A549 (cell line): Measurements from ENCODE around the gene PACS2. TPM values are rescaled to one million over a fixed set of nuclear protein-coding genes. Genes with fewer than 3 reads are reported as not detected.

ENCODE experiments used
- ATAC-seq, 2 experiments: fragments of 200-7000 bp in 1 of 2; fragments of >200 bp in 1 of 2; cut with Nextera tagmentation in 1 of 2; cut with Tn5 transposase in 1 of 2; 3 replicates each; pipeline versions ENCODE4 v1.8.0 to v1.9.1; 2018 to 2020; ENCODE audit warnings: mild to moderate bottlenecking in 1 of 2, moderate library complexity in 1 of 2
- CTCF ChIA-PET: fragments of 300-600 bp; sonication (Branson Sonifier 250); formaldehyde crosslinking; extraction: SDS; loops from one replicate; lab custom pipeline; 2021; ENCODE audit warnings: antibody characterized with exemption, inconsistent platforms; lab: Yijun Ruan, JAX
- POLR2A ChIA-PET: fragments of 350-600 bp; formaldehyde crosslinking; extraction: SDS; loops from one replicate; lab custom pipeline; 2021; ENCODE audit warnings: antibody characterized with exemption, inconsistent platforms; lab: Yijun Ruan, JAX
- DNase-seq, 2 experiments: peaks; one replicate each; pipeline versions ENCODE4 v3.0.0 to v3.0.0-alpha.2; 2011 to 2016; ENCODE audit warnings: low read depth in 1 of 2, low spot score in 1 of 2
- FAIRE-seq: peaks from 2 replicates; lab custom pipeline; 2011; peaks lifted over from hg19 to GRCh38; lab: Jason Lieb, UNC
- H3K27ac ChIP-seq, 2 experiments: fragments of >200 bp; sonication (Bioruptor Twin); formaldehyde crosslinking; 3 replicates each; pipeline ENCODE4 v1.5.1; 2016 to 2017
- H3K4me1 ChIP-seq: fragments of >200 bp; sonication (Bioruptor Twin); formaldehyde crosslinking; 3 replicates; pipeline ENCODE4 v1.6.1; 2016
- H3K4me2 ChIP-seq: fragments of >200 bp; sonication (Bioruptor Twin); formaldehyde crosslinking; 3 replicates; pipeline ENCODE4 v1.6.1; 2016
- H3K4me3 ChIP-seq: fragments of >200 bp; sonication (Bioruptor Twin); formaldehyde crosslinking; 3 replicates; pipeline ENCODE4 v1.5.1; 2016
- H3K9me3 ChIP-seq: fragments of >200 bp; sonication (Bioruptor Twin); formaldehyde crosslinking; 3 replicates; pipeline ENCODE4 v1.6.1; 2016
- BCL3 ChIP-seq: fragments of >200 bp; sonication (Bioruptor Twin); formaldehyde crosslinking; IDR thresholded peaks from 3 replicates; pipeline ENCODE4 v1.6.1; 2016
- CBX8 ChIP-seq: fragments of 200-600 bp; sonication (generic); IDR thresholded peaks from 2 replicates; pipeline ENCODE4 v1.6.1; 2016
- CEBPB ChIP-seq, 2 experiments: fragments of >200 bp in 1 of 2; sonication (Bioruptor Twin) in 1 of 2; formaldehyde crosslinking in 1 of 2; IDR thresholded peaks; 2 replicates each; pipeline ENCODE4 v1.6.1; 2012 to 2016
- EP300 ChIP-seq, 2 experiments: fragments of >200 bp; sonication (Bioruptor Twin); formaldehyde crosslinking; IDR thresholded peaks; 2 replicates in 1 of 2; 3 replicates in 1 of 2; pipeline ENCODE4 v1.6.1; 2016 to 2017
- ESRRA ChIP-seq: fragments of 150-350 bp; IDR thresholded peaks from 2 replicates; pipeline ENCODE4 v1.6.1; 2014; ENCODE audit warnings: mild to moderate bottlenecking, low read length, borderline replicate concordance
- FOXS1 ChIP-seq: fragments of 250-450 bp; sonication (Bioruptor Pico); IDR thresholded peaks from 2 replicates; pipeline ENCODE4 v1.5.0; 2020; ENCODE audit warnings: mild to moderate bottlenecking, moderate library complexity
- HDAC2 ChIP-seq: fragments of 200-600 bp; sonication (generic); IDR thresholded peaks from 2 replicates; pipeline ENCODE4 v1.6.1; 2016
- JUNB ChIP-seq: fragments of >200 bp; sonication (Bioruptor Twin); formaldehyde crosslinking; IDR thresholded peaks from 2 replicates; pipeline ENCODE4 v1.6.1; 2016
- KDM1A ChIP-seq: fragments of 200-600 bp; sonication (generic); IDR thresholded peaks from 2 replicates; pipeline ENCODE4 v1.6.1; 2016; ENCODE audit warnings: low read depth, mild to moderate bottlenecking
- MAZ ChIP-seq: fragments of 150-350 bp; IDR thresholded peaks from 2 replicates; pipeline ENCODE4 v1.6.1; 2014; ENCODE audit warnings: antibody characterized with exemption, low read depth, low read length, borderline replicate concordance
- MYC ChIP-seq: IDR thresholded peaks from 2 replicates; pipeline ENCODE4 v1.6.1; 2012; ENCODE audit warnings: mild to moderate bottlenecking, inconsistent platforms, low read length, improper control_type of control experiment, borderline replicate concordance
- NFE2L2 ChIP-seq: fragments of 150-350 bp; conservative IDR thresholded peaks from 2 replicates; pipeline ENCODE4 v1.6.1; 2014; ENCODE audit warnings: low read length
- NPAS2 ChIP-seq: fragments of 250-450 bp; sonication (Bioruptor Pico); IDR thresholded peaks from 2 replicates; pipeline ENCODE4 v1.8.0; 2022; ENCODE audit warnings: mild to moderate bottlenecking, moderate library complexity, borderline replicate concordance
- NR3C1 ChIP-seq: fragments of >200 bp; sonication (Bioruptor Twin); formaldehyde crosslinking; IDR thresholded peaks from 3 replicates; pipeline ENCODE4 v1.6.1; 2017
- PBX3 ChIP-seq: IDR thresholded peaks from 2 replicates; pipeline ENCODE4 v1.6.1; 2012
- POLR2AphosphoS2 ChIP-seq: conservative IDR thresholded peaks from 2 replicates; pipeline ENCODE4 v1.6.1; 2012; ENCODE audit warnings: low read length, improper control_type of control experiment, inconsistent platforms
- RAD21 ChIP-seq, 2 experiments: fragments of >200 bp in 1 of 2; sonication (Bioruptor Twin) in 1 of 2; formaldehyde crosslinking in 1 of 2; IDR thresholded peaks in 1 of 2; conservative IDR thresholded peaks in 1 of 2; 2 replicates in 1 of 2; 3 replicates in 1 of 2; pipeline ENCODE4 v1.6.1; 2012 to 2018; ENCODE audit warnings: inconsistent platforms in 1 of 2
- RCOR1 ChIP-seq: fragments of 150-350 bp; IDR thresholded peaks from 2 replicates; pipeline ENCODE4 v1.6.1; 2014; ENCODE audit warnings: antibody characterized with exemption, low read length, low read depth
- RNF2 ChIP-seq: fragments of 200-600 bp; sonication (generic); IDR thresholded peaks from 2 replicates; pipeline ENCODE4 v1.6.1; 2016; ENCODE audit warnings: low read depth, mild to moderate bottlenecking, antibody characterized with exemption, moderate library complexity, borderline replicate concordance
- SMC3 ChIP-seq: fragments of >200 bp; sonication (Bioruptor Twin); formaldehyde crosslinking; IDR thresholded peaks from 3 replicates; pipeline ENCODE4 v1.6.1; 2018; ENCODE audit warnings: inconsistent platforms
- ZNF302 ChIP-seq: fragments of 250-450 bp; sonication (Bioruptor Pico); IDR thresholded peaks from 2 replicates; pipeline ENCODE4 v1.9.0; 2021; ENCODE audit warnings: inconsistent platforms, mild to moderate bottlenecking, moderate library complexity
- WGBS: methylation state at CpG from one replicate; pipeline ENCODE4 v1.1.6; 2017; ENCODE audit errors: missing lambda C conversion rate; 5-methylcytosine and 5-hydroxymethylcytosine counted together
- polyA plus RNA-seq, 4 experiments: library from polyadenylated mRNA; depleted of rRNA in 3 of 4; stranded (reverse); fragments of >200 nt; fragmentation: RNase III in 1 of 4; extraction: RNeasy Plus Mini Kit Qiagen cat#74134 plus additional on column Dnase treatment in 1 of 4; gene quantifications; 2 replicates in 3 of 4; 3 replicates in 1 of 4; pipeline ENCODE4 v1.2.3, GENCODE V29; 2011 to 2017
- TF ChIP-seq, protein P1 (sequence below): fragments of >200 bp; sonication (Bioruptor Twin); formaldehyde crosslinking; IDR thresholded peaks from 3 replicates; pipeline ENCODE4 v1.5.1; 2016

The PACS2 gene
- polyA plus RNA-seq, 2 of the 4 experiments (the other 2 are of a cell fraction): 11.9 to 24.5 TPM

GRCh38 chr14:105439179-105439578 lies 124.6 kb downstream of the PACS2 start:
- H3K27ac ChIP-seq: no peak overlapping the region
- no peaks in the 10 kb centered on the region for H3K9me3 ChIP-seq
- DNase-seq (no peak), FAIRE-seq (no peak), ATAC-seq (no peak)
- H3K4me3 ChIP-seq: no peak overlapping the region
- no peak overlapping the region for H3K4me2 ChIP-seq
- no peaks in the 10 kb centered on the region for H3K4me1 ChIP-seq
- TF ChIP-seq CBX8 (no peak), RNF2 (no peak), FOXS1 (no peak), HDAC2 (no peak), MAZ (no peak), ZNF302 (CRISPR knock-in tag) (no peak), ESRRA (no peak), EP300 (IDR thresholded peaks at IDR 0.05) (no peak)
- TF ChIP-seq, protein P1, sequence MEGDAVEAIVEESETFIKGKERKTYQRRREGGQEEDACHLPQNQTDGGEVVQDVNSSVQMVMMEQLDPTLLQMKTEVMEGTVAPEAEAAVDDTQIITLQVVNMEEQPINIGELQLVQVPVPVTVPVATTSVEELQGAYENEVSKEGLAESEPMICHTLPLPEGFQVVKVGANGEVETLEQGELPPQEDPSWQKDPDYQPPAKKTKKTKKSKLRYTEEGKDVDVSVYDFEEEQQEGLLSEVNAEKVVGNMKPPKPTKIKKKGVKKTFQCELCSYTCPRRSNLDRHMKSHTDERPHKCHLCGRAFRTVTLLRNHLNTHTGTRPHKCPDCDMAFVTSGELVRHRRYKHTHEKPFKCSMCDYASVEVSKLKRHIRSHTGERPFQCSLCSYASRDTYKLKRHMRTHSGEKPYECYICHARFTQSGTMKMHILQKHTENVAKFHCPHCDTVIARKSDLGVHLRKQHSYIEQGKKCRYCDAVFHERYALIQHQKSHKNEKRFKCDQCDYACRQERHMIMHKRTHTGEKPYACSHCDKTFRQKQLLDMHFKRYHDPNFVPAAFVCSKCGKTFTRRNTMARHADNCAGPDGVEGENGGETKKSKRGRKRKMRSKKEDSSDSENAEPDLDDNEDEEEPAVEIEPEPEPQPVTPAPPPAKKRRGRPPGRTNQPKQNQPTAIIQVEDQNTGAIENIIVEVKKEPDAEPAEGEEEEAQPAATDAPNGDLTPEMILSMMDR: no peak
- ChIA-PET POLR2A (no interaction called here), CTCF (interaction anchor here (1.1 to 6.1 kb wide), 10 partner anchors 9 to 94 kb away, joined by 3 to 24 read pairs (median 6); no protein-coding TSS in a partner anchor)
- WGBS: 92% methylated on average over 5 of the region's 11 CpGs

DNA sequence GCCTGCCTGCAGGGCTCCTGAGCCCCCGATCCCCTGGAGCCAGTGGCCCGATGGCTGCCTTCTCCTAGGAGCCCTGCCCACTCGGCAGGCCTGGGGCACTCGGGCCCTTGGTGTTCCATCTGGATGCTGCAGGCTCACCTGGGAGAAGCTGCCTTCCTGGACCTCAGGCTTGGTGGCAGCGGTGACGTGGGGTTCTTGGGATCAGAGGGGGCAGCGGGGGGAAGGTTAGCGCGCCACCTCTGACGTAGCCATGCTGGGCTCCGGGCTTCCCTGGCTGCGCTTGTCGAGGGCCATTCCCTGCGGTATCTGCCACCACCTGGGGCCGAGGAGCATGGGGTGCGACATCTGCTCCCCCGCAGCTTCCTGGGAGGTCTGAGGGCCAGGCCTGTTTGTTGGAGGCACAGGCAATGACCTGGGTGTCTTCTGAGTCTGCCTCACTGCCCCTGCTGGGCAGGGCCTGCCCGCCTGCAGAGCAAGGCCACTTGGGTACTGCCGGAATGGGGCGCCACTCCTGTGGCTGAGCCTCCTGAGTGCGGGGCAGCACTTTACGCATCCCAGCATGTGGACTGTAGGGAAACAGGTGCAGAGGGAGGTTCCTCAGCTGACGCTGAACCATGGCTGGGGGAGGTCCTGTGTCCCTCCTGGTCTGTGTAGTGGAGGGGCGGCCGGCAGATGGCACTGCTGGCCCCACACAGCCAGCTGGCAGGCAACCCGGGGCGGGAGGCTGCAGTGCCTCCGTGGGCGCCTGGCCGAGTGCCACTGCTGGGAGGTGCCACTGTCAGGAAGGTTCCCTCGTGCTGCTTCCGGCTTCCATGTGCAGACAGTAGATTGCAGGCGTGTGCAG lies 125.4 kb downstream of the PACS2 start:
- no peak for TF ChIP-seq NR3C1
- no peak for TF ChIP-seq RCOR1
- TF ChIP-seq BCL3: no peak
- no peak for TF ChIP-seq MYC
- TF ChIP-seq PBX3: no peak
- no peak for TF ChIP-seq KDM1A
- no peak for TF ChIP-seq RNF2
- no peak for TF ChIP-seq CEBPB (IDR thresholded peaks at IDR 0.05)
- no peak for TF ChIP-seq NFE2L2
- TF ChIP-seq, protein P1: peak; percentile 46
- TF ChIP-seq POLR2AphosphoS2: no peak
- peak; percentile 23 to 36; a peak in 2 of 5 replicates for TF ChIP-seq RAD21 (conservative IDR thresholded peaks at IDR 0.05 in 1 of 2, IDR thresholded peaks at IDR 0.05 in 1 of 2)
- TF ChIP-seq SMC3: peak; percentile 32; the same call in 2 of the 3 replicates
- no peak for TF ChIP-seq JUNB
- TF ChIP-seq ZNF302 (CRISPR knock-in tag): no peak
- no peak for TF ChIP-seq NPAS2 (CRISPR knock-in tag)
- TF ChIP-seq, all 56 proteins: peak for 3
- no peak overlapping the region for H3K27ac ChIP-seq
- H3K9me3 ChIP-seq: no peaks in the 10 kb centered on the region
- FAIRE-seq (no peak), DNase-seq (peak; percentile 45 to 60), ATAC-seq (peak; percentile 54 to 85; a peak in 5 of 6 replicates)
- no peak overlapping the region for H3K4me2 ChIP-seq
- no peak overlapping the region for H3K4me3 ChIP-seq
- CTCF ChIA-PET: interaction anchor here (1.1 to 6.1 kb wide), 12 partner anchors 8 to 93 kb away, joined by 3 to 24 read pairs (median 4); no protein-coding TSS in a partner anchor
- POLR2A ChIA-PET: no interaction called here
- 94% methylated on average over 6 of the region's 33 CpGs for WGBS
- no peaks in the 10 kb centered on the region for H3K4me1 ChIP-seq
